HEK293T (cell line): ENCODE data around the gene WNK1.
A peak's percentile ranks its signal among the peaks of the same experiment; 100 is the strongest.

Experiments used
- ARNT ChIP-seq: fragments of 450-650 bp; IDR thresholded peaks from 2 replicates; pipeline ENCODE4 v1.6.1; 2017; ENCODE audit warnings: mild to moderate bottlenecking
- BHLHE40 ChIP-seq: fragments of 450-650 bp; IDR thresholded peaks from 2 replicates; pipeline ENCODE4 v1.6.1; 2016; ENCODE audit warnings: mild to moderate bottlenecking, moderate library complexity, borderline replicate concordance
- CTBP1 ChIP-seq: fragments of 450-650 bp; IDR thresholded peaks from 2 replicates; pipeline ENCODE4 v1.6.1; 2016; ENCODE audit warnings: borderline replicate concordance
- ELF4 ChIP-seq: fragments of 450-650 bp; IDR thresholded peaks from 2 replicates; pipeline ENCODE4 v1.6.1; 2017; ENCODE audit warnings: antibody characterized with exemption
- FOXA1 ChIP-seq: fragments of 450-650 bp; IDR thresholded peaks from 2 replicates; pipeline ENCODE4 v1.6.1; 2016; ENCODE audit warnings: mild to moderate bottlenecking
- FOXK2 ChIP-seq: fragments of 450-650 bp; IDR thresholded peaks from 2 replicates; pipeline ENCODE4 v1.6.1; 2016; ENCODE audit warnings: mild to moderate bottlenecking
- FOXM1 ChIP-seq: fragments of 450-650 bp; IDR thresholded peaks from 2 replicates; pipeline ENCODE4 v1.6.1; 2017; ENCODE audit warnings: mild to moderate bottlenecking, borderline replicate concordance
- HDGF ChIP-seq: fragments of 450-650 bp; IDR thresholded peaks from 2 replicates; pipeline ENCODE4 v1.6.1; 2017; ENCODE audit warnings: antibody characterized with exemption, borderline replicate concordance
- NFRKB ChIP-seq: fragments of 450-650 bp; IDR thresholded peaks from 2 replicates; pipeline ENCODE4 v1.6.1; 2016; ENCODE audit warnings: mild to moderate bottlenecking, moderate library complexity
- SP1 ChIP-seq: fragments of 450-650 bp; IDR thresholded peaks from 2 replicates; pipeline ENCODE4 v1.6.1; 2017
- SUZ12 ChIP-seq: fragments of 450-650 bp; IDR thresholded peaks from 2 replicates; pipeline ENCODE4 v1.6.1; 2016; ENCODE audit warnings: mild to moderate bottlenecking
- TARDBP ChIP-seq: fragments of 450-650 bp; IDR thresholded peaks from 2 replicates; pipeline ENCODE4 v1.6.1; 2016
- ZNF384 ChIP-seq: fragments of 450-650 bp; IDR thresholded peaks from 2 replicates; pipeline ENCODE4 v1.6.1; 2016
- TF ChIP-seq, protein P1 (sequence below): fragments of 450-650 bp; IDR thresholded peaks from 2 replicates; pipeline ENCODE4 v1.6.1; 2016

- TF ChIP-seq NFRKB (no peak), BHLHE40 (no peak), FOXK2 (no peak), ELF4 (peak; percentile 48), FOXM1 (no peak), HDGF (peak; percentile 63; the same call in 1 of the 2 replicates), SUZ12 (no peak), ARNT (no peak), ZNF384 (peak; percentile 99), TARDBP (peak; percentile 87), SP1 (no peak), FOXA1 (no peak), CTBP1 (no peak)
- TF ChIP-seq, protein P1, sequence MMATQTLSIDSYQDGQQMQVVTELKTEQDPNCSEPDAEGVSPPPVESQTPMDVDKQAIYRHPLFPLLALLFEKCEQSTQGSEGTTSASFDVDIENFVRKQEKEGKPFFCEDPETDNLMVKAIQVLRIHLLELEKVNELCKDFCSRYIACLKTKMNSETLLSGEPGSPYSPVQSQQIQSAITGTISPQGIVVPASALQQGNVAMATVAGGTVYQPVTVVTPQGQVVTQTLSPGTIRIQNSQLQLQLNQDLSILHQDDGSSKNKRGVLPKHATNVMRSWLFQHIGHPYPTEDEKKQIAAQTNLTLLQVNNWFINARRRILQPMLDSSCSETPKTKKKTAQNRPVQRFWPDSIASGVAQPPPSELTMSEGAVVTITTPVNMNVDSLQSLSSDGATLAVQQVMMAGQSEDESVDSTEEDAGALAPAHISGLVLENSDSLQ: peak; percentile 90
These were observed 197.2 kb downstream of the WNK1 start, which contains the start of gene RAD52 for GRCh38 chr12:949453-950191.
